ENCODE measurements around the gene KIF16B. TPM values are rescaled to one million over a fixed set of nuclear protein-coding genes. Genes with fewer than 3 reads are reported as not detected.

The KIF16B gene
- total RNA-seq, 1 donor from 2014 or later, result 19.0 TPM

GRCh38 chr20:16244892-16245291, 328.4 kb downstream of the KIF16B start:
- H3K4me3 ChIP-seq (ENCODE audit: low read depth, low read length), result no peak overlapping the region
- FAIRE-seq (no peak), DNase-seq (ENCODE audit: low read depth) (no peak)
- TF ChIP-seq, protein P1, sequence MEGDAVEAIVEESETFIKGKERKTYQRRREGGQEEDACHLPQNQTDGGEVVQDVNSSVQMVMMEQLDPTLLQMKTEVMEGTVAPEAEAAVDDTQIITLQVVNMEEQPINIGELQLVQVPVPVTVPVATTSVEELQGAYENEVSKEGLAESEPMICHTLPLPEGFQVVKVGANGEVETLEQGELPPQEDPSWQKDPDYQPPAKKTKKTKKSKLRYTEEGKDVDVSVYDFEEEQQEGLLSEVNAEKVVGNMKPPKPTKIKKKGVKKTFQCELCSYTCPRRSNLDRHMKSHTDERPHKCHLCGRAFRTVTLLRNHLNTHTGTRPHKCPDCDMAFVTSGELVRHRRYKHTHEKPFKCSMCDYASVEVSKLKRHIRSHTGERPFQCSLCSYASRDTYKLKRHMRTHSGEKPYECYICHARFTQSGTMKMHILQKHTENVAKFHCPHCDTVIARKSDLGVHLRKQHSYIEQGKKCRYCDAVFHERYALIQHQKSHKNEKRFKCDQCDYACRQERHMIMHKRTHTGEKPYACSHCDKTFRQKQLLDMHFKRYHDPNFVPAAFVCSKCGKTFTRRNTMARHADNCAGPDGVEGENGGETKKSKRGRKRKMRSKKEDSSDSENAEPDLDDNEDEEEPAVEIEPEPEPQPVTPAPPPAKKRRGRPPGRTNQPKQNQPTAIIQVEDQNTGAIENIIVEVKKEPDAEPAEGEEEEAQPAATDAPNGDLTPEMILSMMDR (IDR thresholded peaks at IDR 0.05; ENCODE audit: insufficient read depth, low read length, severe bottlenecking), result no peak
- H3K27me3 ChIP-seq (ENCODE audit: control insufficient read depth, insufficient read depth, low read length), result no peaks in the 10 kb centered on the region
- H3K36me3 ChIP-seq (ENCODE audit: control insufficient read depth, insufficient read depth, low read length), result no peaks in the 10 kb centered on the region

GRCh38 chr20:16243470-16243869, 329.8 kb downstream of the KIF16B start:
- FAIRE-seq (no peak), DNase-seq (ENCODE audit: low read depth) (no peak)
- H3K36me3 ChIP-seq (ENCODE audit: control insufficient read depth, insufficient read depth, low read length), result no peaks in the 10 kb centered on the region

DNA sequence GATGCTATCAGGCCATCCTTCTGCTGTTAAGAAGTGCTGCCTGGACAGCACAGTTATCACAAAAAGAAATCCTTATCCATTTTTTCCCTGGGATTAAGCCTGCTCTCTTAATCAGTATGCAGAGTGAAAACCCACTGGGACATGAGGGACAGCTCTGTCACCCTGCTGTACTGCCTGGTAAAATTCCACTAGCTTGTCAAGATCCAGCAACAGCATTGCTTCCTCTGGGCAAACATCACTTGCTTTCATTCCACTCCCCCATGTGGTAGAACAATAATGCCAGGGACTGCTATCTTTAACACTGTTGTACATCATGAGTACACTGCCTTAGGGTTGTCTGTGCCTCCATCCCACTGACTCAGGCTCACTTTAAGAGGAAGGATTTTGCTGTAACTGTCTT, 331.3 kb downstream of the KIF16B start:
- FAIRE-seq, result peak; percentile 28
- no peak overlapping the region for H3K4me3 ChIP-seq (ENCODE audit: low read depth, low read length)
- DNase-seq (ENCODE audit: low read depth), result peak; percentile 29
- H3K27me3 ChIP-seq (ENCODE audit: control insufficient read depth, insufficient read depth, low read length), result no peaks in the 10 kb centered on the region
- H3K36me3 ChIP-seq (ENCODE audit: control insufficient read depth, insufficient read depth, low read length), result no peaks in the 10 kb centered on the region
- TF ChIP-seq, protein P1 (IDR thresholded peaks at IDR 0.05; ENCODE audit: insufficient read depth, low read length, severe bottlenecking), result no peak

More at GRCh38 chr20:16243470-16243869, 329.8 kb downstream of the KIF16B start:
- no peaks in the 10 kb centered on the region for H3K27me3 ChIP-seq (ENCODE audit: control insufficient read depth, insufficient read depth, low read length)
- TF ChIP-seq, protein P1 (IDR thresholded peaks at IDR 0.05; ENCODE audit: insufficient read depth, low read length, severe bottlenecking), result no peak
- no peak overlapping the region for H3K4me3 ChIP-seq (ENCODE audit: low read depth, low read length)

GRCh38 chr20:16240355-16240754, 332.9 kb downstream of the KIF16B start:
- TF ChIP-seq, protein P1 (IDR thresholded peaks at IDR 0.05; ENCODE audit: insufficient read depth, low read length, severe bottlenecking), result no peak

DNA sequence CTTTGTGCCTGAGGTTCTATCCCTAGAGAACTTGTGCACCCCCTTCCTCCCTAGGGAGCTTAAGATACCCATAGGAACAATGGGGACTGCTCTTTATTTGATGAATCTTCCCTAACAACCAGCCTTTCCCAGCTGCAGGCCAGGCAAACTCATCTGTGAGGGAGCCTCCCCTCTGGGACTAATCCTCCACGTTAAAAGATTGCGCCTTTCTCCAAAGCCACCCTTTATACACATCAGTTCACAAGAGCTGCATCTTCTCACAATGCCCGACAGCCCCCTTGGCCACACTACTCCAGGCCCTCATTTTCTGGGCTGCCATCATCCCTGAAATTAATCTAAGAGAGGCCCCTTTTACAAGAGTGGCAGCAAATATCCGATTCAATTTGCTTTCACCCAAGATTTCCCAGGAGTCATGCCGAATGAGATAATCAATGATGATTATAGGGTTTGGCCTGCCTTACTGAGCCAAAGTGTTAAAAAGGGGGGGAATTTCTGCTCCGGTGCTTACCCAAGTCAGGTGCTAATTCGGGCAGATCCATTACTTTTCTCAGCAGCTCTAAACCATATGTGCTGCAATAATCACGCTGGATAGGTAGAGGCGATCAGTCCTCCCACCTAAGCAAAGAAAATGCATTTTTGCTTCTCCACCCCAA, 336.5 kb downstream of the KIF16B start:
- Histone ChIP-seq H3K36me3 (ENCODE audit: control insufficient read depth, insufficient read depth, low read length) (no peaks in the 10 kb centered on the region), H3K27me3 (ENCODE audit: control insufficient read depth, insufficient read depth, low read length) (no peaks in the 10 kb centered on the region), H3K4me3 (ENCODE audit: low read depth, low read length) (no peak overlapping the region)
- no peak for FAIRE-seq
- DNase-seq (ENCODE audit: low read depth), result no peak
- TF ChIP-seq, protein P1 (IDR thresholded peaks at IDR 0.05; ENCODE audit: insufficient read depth, low read length, severe bottlenecking), result no peak

More at GRCh38 chr20:16240355-16240754, 332.9 kb downstream of the KIF16B start:
- DNase-seq (ENCODE audit: low read depth), result no peak
- FAIRE-seq, result no peak
- Histone ChIP-seq H3K27me3 (ENCODE audit: control insufficient read depth, insufficient read depth, low read length) (no peaks in the 10 kb centered on the region), H3K4me3 (ENCODE audit: low read depth, low read length) (no peak overlapping the region), H3K36me3 (ENCODE audit: control insufficient read depth, insufficient read depth, low read length) (no peaks in the 10 kb centered on the region)

DNA sequence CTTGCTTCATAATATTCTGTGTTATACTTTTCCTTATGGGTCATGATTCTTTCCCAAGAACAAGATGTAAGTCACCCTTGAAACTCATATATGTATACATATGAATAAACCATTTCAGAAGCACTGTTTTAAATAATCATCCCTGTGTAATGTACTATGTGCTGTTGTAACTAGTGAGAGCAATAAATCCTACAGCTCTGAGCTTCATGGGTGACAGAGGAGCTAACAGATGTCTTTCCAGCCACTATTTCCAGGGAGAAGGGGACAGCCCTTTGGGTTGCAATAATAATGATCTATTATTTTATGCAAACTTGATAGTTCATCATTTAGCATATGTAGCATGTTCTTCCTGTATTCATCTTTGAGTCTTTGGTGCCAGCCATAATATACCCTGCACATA, 342.8 kb downstream of the KIF16B start:
- H3K36me3 ChIP-seq (ENCODE audit: control insufficient read depth, insufficient read depth, low read length), result no peaks in the 10 kb centered on the region
- no peak overlapping the region for H3K4me3 ChIP-seq (ENCODE audit: low read depth, low read length)
- FAIRE-seq (no peak), DNase-seq (ENCODE audit: low read depth) (no peak)
- TF ChIP-seq, protein P1 (IDR thresholded peaks at IDR 0.05; ENCODE audit: insufficient read depth, low read length, severe bottlenecking), result no peak
- H3K27me3 ChIP-seq (ENCODE audit: control insufficient read depth, insufficient read depth, low read length), result no peaks in the 10 kb centered on the region

Data from bronchial epithelial cell (primary cell).